ENCODE data around the gene MRPS34.

Gene MRPS34

GRCh38 chr16:1777375-1778199, 4.7 kb upstream of the MRPS34 start:
- Mint-ChIP-seq H3K36me3 (ENCODE audit: low read depth) (no peaks in the 10 kb centered on the region), H3K27ac (no peak overlapping the region), H3K4me3 (no peak overlapping the region), H3K27me3 (ENCODE audit: low read depth, poor library complexity) (no peaks in the 10 kb centered on the region), H3K9me3 (no peaks in the 10 kb centered on the region), H3K4me1 (peaks cover 16% of the 10 kb centered on the region)
- DNase-seq, result no peak
- no peak for TF ChIP-seq CTCF (IDR thresholded peaks at IDR 0.05)

GRCh38 chr16:1776991-1777374, 4.0 kb upstream of the MRPS34 start:
- H3K36me3 Mint-ChIP-seq (ENCODE audit: low read depth), result no peaks in the 10 kb centered on the region
- H3K4me3 Mint-ChIP-seq, result no peak overlapping the region
- DNase-seq, result no peak
- peaks cover 20% of the 10 kb centered on the region for H3K4me1 Mint-ChIP-seq
- TF ChIP-seq CTCF (IDR thresholded peaks at IDR 0.05), result no peak
- H3K9me3 Mint-ChIP-seq, result no peaks in the 10 kb centered on the region
- no peaks in the 10 kb centered on the region for H3K27me3 Mint-ChIP-seq (ENCODE audit: low read depth, poor library complexity)
- H3K27ac Mint-ChIP-seq, result peak overlapping the region; percentile 69

GRCh38 chr16:1776672-1776955, 3.7 kb upstream of the MRPS34 start:
- H3K4me3 Mint-ChIP-seq, result no peak overlapping the region
- H3K27me3 Mint-ChIP-seq (ENCODE audit: low read depth, poor library complexity), result no peaks in the 10 kb centered on the region
- peak overlapping the region; percentile 69 for H3K27ac Mint-ChIP-seq

GRCh38 chr16:1775846-1776671, 3.1 kb upstream of the MRPS34 start:
- H3K36me3 Mint-ChIP-seq (ENCODE audit: low read depth), result no peaks in the 10 kb centered on the region
- H3K4me3 Mint-ChIP-seq, result no peak overlapping the region
- H3K4me1 Mint-ChIP-seq, result peaks cover 14% of the 10 kb centered on the region
- DNase-seq, result no peak
- no peak for TF ChIP-seq CTCF (IDR thresholded peaks at IDR 0.05)
- H3K27ac Mint-ChIP-seq, result peak overlapping the region; percentile 69
- H3K9me3 Mint-ChIP-seq, result no peaks in the 10 kb centered on the region
- no peaks in the 10 kb centered on the region for H3K27me3 Mint-ChIP-seq (ENCODE audit: low read depth, poor library complexity)

More at GRCh38 chr16:1776672-1776955, 3.7 kb upstream of the MRPS34 start:
- Mint-ChIP-seq H3K9me3 (no peaks in the 10 kb centered on the region), H3K4me1 (peaks cover 20% of the 10 kb centered on the region), H3K36me3 (ENCODE audit: low read depth) (no peaks in the 10 kb centered on the region)
- TF ChIP-seq CTCF (IDR thresholded peaks at IDR 0.05), result no peak
- no peak for DNase-seq

GRCh38 chr16:1775006-1775845, 2.3 kb upstream of the MRPS34 start:
- Mint-ChIP-seq H3K4me3 (no peak overlapping the region), H3K27me3 (ENCODE audit: low read depth, poor library complexity) (no peaks in the 10 kb centered on the region), H3K4me1 (peaks cover 13% of the 10 kb centered on the region), H3K27ac (no peak overlapping the region), H3K36me3 (ENCODE audit: low read depth) (no peaks in the 10 kb centered on the region), H3K9me3 (no peaks in the 10 kb centered on the region)
- DNase-seq, result no peak
- no peak for TF ChIP-seq CTCF (IDR thresholded peaks at IDR 0.05)
